ENCODE results near the gene SLC27A1.
"Not testable (repeated sequence)": the region's sequence is repeated elsewhere in the genome, so short reads cannot be mapped to it uniquely, and the experiment has no call there.

Gene SLC27A1

DNA sequence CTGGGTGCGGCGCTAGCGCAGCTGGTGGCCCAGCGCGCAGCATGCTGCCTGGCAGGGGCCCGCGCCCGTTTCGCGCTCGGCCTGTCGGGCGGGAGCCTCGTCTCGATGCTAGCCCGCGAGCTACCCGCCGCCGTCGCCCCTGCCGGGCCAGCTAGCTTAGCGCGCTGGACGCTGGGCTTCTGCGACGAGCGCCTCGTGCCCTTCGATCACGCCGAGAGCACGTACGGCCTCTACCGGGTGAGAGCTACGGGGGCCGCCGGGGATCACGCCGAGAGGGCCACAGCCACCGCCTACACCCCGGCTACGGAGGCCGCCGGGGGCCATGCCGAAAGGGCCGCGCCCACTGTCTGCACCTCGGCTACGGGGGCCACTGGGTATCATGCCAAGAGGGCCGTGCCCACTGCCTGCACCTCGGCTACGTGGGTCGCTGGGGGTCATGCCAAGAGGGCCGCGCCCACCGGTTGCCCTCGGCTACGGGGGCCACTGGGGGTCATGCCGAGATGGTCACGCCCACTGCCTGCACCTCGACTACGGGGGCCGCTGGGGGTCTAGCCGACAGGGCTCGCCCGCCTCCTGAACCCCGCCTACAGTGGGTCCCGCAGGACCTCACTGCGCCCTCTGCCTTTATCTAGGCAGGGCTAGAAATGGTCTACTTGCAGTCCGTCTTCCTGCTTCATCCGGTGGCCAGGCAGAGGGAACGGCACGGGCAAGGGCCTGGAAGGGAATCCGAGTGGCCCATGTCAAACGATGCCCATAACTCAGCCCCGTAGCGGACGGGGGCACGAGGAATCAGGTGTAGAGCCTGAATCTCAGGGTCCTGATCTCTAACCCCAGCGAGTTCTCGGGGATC lies 41.6 kb downstream of the SLC27A1 start:
- DNase-seq = peak; percentile 69

DNA sequence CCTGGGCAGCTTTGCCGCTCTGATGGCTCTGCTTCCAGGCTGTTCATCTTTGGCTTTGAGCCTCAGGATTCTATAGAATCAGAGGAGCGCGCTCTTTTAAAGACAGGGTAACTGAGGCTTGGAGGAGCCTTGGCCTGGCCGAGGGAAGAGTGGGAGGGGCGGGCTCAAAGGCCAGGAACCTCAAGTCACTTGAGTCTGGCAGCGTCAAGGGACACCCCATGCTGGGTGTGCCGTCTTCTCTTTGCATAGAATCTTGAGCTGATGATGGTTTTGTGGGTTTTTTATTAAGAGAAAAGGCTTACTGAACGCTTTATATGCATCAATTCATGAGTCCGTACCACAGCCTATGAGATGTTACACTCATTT lies 42.2 kb downstream of the SLC27A1 start:
- no peak for DNase-seq

DNA sequence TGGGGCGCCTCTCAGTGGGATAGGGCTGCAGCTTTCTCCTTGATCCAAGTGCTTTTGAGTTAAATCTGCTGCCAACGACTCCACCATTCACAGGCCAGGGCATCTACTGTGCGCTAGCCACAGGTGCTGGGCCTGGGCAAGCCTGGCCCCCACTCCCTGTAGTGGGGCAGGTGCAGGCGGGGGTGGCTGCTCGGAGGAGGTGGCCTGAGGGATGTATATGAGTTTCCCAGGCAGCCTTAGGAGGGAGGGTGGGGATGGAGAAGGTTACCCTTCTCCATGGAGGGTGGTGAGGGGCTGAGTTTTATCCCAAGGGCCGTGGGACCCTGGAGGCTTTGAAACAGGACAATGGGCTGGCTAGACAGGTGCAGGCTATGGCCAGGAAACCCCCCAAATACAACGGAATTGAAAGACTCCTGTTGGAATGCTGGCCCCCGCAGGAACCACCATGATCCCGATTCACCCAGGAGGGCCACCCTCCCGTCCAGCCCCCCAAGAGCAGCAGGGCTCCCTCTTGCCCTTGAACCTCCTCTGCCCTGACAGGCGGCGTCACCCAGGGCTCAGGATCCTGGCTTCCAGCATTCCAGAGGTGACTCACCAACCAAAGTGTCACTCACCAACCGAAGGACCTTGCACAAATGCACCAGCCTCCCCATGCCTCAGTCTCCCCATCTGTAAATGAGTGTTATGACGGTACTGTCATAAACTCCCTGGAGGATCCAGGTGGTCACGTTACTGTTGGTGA lies 45.3 kb downstream of the SLC27A1 start:
- DNase-seq = no peak

DNA sequence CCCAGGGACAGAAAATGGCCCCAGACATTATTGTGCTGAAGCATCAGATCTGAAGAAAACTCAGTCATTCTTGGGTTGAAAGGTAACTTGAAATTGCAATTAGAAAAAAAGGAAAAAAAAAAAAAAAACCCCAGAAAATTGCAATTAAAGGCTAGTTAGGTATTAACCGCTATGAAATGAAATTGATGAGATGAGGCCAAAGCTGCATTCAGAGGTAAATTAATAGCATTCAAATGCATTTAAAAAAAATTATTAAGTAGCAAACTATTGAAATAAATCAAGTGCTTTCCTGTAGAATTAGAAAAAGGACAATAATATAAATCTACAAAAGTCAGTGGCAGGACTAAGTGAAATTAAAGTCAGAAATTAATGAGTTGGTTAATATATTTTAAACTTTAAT lies 47.6 kb downstream of the SLC27A1 start:
- no peak for DNase-seq

DNA sequence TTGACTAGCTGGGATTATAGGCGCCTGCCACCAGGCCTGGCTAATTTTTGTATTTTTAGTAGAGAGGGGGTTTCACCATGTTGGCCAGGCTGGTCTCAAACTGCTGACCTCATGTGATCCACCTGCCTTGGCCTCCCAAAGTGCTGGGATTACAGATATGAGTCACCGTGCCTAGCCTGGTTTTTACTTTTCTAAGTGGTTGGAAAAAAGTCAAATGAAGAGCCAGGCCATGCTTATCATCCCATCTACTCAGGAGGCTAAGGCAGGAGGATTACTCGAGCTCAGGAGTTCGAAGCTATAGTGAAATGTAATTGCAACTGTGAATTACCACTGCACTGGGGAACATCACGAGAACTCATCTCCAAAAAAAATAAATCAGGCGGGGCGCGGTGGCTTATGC lies 48.3 kb downstream of the SLC27A1 start:
- DNase-seq = not testable (repeated sequence)

DNA sequence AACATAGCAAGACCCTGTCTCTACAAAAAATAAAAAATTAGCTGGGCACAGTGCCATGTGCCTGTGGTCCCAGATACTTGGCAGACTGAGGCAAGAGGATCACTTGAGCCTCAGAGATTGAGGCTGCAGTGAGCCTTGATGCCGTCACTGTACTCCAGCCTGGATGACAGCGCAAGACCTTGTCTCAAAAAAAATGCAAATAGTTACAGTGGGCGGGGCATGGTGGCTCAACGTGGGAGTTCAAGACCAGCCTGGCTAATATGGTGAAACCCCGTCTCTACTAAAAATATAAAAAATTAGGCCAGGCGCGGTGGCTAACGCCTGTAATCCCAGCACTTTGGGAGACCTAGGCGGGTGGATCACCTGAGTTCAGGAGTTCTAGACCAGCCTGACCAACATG lies 49.6 kb downstream of the SLC27A1 start:
- no peak for DNase-seq

DNA sequence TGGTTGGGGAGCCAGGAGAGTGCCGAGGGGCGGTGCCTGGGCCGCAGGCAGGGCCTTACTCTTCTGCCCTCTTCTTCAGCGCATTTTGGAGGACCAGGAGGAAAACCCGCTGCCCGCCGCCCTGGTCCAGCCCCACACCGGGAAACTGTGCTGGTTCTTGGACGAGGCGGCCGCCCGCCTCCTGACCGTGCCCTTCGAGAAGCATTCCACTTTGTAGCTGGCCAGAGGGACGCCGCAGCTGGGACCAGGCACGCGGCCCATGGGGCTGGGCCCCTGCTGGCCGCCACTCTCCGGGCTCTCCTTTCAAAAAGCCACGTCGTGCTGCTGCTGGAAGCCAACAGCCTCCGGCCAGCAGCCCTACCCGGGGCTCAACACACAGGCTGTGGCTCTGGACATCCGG lies 50.5 kb downstream of the SLC27A1 start:
- DNase-seq = no peak

DNA sequence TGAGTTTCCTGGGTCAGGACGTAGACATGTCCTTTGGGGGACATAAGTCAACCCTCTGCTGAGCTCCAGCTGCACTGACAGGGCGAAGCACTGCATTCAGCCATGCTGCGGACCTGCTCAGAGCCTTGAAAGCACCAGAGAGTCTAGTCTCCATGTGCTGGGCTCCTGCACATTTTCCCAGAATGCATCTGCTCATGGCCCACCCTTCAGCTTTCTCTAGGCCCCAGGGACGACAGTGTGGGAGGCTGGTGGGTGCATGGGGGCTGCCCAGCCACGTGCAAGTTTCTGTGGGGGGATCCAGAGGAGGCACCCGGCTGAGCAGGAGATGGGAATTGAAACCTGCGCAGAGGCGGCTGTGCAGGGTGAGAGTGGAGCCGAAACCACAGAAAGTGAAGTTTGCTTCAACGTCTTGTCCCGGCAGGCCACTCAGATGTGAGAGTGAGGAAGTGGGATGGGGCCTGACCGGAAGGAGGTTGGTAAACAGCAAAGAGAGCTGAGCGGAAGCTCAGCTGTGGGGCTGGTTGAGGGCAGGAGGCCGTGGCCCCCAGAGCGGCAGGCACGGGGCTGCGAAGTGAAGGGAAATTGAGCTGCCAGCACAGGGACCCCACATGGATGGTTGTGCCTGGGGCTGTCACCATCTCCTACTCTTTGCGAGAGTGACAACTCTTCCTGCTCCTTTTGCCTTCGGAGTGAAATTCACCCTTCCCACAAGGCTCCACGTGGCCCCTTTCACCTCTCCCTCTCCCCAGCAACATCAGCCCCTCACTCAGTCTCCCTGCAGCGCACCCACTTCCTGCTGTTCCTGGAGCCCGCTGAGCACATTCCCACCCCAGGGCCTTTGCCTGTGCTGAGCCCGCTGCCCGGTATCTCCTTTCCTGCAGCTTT lies 52.9 kb downstream of the SLC27A1 start:
- no peak for DNase-seq

DNA sequence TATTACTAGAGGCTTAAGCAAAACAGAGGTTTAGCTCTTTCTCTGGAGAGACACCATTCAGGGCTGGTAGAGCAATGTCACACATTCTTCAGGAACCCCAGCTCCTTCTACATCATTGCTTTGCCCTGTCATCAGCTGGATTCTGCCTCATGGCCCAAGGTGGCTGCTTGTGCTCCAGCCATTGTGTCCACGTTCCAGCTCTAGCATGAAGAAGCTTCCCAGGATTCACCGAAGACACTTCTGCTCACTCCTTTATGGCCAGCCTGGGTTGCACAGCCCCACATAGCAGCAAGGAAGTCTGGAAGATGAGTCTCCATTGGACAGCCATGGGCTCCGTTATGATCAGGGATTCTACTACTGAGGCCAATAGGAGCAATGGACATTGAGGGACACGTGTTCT lies 54.3 kb downstream of the SLC27A1 start:
- DNase-seq = no peak

DNA sequence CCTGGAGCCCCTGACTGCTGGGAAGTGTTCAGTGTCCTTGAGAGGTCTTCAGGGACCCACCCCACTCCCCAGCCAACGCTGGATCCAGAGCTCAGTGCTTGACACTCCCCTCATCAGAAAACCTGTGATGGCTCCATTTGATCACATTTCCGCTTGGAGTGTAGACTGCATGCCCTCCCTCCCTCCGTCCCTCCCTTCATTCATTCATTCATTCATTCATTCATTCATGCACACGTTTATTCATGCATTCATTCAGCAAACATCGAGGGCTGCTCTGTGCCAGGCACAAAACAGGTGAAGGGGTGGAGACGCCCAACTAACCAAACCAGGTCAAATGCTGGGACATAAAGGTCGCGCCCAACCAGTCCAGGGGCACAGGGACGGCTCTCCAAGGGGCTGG lies 54.8 kb downstream of the SLC27A1 start:
- DNase-seq = no peak

DNA sequence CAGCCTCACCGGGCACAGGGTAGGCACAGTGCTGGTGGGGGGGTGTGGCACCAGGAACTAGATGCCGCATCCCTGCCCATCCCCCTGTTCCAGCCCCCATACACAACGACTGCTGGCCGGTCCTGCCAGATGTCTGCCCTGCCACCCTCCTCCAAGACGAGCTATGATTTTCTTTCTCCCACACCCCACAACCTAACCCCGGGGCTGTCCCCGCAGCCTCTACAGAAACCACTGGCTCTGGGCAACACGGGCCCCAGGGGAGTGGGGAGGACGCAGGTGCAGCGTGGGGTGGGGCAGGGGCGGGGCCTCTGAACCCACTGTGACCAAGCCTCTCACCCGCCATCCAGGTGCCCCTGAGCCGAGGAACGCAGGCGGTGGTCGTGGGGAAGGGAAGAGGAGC lies 56.6 kb downstream of the SLC27A1 start:
- no peak for DNase-seq

DNA sequence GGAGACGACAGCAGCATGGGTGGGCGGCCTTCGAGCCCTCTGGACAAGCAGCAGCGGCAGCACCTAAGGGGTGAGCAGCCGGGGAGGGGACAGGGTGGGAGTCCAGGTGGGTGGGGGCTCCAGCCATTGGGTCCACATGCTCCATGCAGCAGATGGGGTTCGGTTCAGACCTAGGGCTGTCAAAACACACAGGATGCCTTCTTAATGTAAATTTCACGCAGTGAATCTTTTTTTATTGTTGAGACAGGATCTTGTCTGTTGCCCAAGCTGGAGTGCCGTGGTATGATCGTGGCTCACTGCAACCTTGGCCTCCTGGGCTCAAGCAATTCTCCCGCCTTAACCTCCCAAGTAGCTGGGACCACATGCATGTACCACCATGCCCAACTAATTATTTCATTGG lies 57.0 kb downstream of the SLC27A1 start:
- no peak for DNase-seq

DNA sequence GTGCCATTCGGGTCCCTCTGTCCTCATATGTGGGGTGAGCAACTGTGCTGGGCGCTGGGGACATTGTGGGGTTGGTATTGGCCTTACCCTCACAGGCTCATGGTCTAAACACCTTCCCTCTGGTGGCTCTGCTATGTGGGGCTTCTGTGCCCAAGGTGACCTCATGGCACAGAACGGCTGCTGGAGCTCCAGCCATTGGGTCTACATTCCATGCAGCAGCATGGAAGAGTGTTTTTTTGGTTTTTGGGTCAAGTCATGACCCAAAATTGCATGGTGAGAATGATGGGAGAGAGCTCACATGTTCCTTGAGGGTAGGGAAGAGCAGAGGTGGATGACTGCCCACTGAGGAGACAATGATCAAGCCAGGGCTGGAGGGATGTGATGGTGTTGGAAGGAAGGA lies 58.3 kb downstream of the SLC27A1 start:
- no peak for DNase-seq

DNA sequence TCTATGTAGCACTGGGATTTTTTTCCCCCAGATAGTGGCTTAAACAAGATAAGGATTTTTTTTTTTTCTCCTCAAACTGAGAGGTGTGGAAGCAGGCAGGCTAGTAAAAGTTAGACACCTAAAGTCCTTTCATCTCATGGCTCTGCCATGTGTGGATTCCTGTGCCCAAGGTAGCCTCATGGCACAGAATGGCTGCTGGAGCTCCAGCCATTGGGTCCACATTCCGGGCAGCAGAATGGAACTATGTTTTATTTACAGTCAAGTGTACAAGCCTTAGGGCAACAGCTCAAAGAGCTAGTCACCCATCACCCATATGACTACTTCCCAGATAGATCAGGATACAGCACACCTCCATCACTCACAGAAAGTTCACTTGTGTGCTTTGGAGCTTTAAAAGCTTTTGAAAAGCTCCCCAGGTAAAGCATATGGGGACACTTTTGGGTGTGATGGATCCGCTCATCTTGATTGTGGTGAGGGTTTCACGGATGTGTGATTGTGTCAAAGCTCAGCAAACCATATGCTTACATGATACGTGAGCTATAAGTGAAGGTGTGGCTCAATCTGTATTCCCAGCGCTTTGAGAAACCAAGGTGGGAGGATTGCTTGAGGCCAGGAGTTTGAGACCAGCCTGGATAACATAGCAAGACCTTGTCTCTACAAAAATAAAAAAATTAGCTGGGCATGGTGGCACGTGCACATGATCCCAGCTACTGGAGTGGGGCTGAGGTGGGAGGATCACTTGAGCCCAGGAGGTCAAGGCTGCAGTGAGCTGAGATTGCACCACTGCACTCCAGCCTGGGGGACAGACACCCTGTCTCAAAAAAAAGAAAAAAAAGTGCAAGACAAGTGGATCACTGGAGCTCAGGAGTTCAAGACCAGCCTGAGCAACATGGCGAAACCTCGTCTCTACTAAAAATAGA lies 59.2 kb downstream of the SLC27A1 start:
- DNase-seq = no peak

DNA sequence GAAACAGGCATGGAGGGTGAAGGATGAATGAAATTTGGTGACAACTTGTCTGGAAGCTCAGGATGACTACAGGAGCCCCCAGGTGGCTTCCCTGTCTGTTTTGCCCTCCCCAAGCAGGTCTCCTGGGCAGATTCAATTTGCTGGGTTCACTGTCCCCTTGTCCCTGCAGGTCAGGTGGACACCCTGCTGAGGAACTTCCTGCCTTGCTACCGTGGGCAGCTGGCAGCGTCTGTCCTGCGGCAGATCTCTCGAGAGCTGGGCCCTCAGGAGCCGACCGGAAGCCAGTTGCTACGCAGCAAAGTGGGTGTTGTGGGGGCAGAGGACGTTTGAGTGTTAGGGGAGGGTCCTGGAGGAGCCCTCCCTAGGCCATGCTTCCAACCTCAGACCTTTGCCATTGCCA lies 60.3 kb downstream of the SLC27A1 start:
- DNase-seq = no peak

DNA sequence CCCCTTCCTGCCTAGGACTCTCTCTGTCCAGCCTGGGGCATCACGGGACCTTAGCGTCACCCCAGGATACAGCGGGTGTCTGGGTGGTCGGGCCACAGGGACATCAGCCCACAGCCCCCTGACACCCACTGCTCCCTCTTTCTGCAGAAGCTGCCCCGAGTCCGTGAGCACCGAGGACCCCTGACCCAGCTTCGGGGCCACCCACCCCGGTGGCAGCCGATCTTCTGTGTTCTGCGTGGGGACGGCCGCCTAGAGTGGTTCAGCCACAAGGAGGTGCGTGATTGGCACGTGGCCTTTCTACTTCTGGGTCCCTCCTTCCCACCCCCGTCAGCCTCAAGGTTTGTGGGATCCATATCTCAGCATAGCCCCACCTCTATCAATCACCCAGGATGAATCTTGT lies 61.8 kb downstream of the SLC27A1 start:
- no peak for DNase-seq

DNA sequence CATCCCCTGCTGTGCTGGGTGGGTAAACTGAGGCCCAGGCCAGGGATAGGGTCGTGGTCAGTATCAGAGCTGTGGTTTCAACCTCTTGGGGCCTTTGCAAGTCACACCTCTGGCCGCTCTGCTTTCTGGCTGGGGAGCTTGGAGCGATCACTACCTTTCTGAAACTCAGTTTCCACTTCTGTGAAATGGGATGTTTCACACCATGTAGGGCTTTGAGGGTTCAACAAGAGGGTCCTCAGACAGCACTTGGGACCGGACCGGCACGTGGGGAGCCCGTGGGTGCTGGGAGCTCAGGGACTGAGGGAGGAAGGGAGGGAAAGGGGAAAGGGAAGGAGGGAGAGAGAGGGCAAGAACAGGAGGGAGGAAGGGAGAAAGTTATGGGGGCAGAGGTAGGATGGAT lies 62.2 kb downstream of the SLC27A1 start:
- no peak for DNase-seq

DNA sequence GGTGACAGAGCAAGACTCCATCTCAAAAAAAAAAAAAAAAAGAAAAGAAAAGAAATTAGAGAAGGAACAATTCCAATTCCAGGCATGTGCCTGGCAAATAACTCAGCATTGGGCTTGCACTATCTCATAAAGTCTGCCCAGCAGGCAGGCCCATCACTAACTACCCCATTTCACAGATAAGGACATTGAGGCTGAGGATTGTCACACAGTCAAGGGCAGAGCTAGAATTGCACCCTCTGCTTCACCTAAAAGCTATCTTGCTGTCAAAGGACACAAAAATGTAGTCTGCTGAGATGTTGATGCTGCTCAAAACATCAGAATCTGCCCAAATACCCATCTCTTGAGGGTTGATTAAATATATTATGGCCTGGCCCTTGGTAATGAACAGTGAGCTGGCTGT lies 64.4 kb downstream of the SLC27A1 start:
- DNase-seq = no peak

DNA sequence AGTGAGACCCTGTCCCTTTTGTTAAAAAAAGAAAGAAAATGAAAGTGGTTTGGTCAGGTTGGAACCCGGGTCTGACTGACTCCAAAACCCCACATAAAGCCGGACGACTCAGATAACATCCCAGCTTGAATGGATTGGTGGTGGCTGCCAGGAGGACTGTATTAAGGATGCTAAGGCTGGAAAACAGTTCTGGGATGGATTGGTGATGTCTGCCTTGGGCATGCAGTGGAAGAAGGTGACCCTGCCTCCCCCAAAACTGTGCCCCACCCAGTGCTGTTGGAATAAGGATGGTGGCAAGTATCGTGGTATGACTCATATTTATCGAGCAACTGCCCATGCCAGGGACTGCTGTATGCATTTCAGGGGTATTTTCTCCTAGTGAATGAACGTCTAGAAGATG lies 66.6 kb downstream of the SLC27A1 start:
- DNase-seq = no peak

DNA sequence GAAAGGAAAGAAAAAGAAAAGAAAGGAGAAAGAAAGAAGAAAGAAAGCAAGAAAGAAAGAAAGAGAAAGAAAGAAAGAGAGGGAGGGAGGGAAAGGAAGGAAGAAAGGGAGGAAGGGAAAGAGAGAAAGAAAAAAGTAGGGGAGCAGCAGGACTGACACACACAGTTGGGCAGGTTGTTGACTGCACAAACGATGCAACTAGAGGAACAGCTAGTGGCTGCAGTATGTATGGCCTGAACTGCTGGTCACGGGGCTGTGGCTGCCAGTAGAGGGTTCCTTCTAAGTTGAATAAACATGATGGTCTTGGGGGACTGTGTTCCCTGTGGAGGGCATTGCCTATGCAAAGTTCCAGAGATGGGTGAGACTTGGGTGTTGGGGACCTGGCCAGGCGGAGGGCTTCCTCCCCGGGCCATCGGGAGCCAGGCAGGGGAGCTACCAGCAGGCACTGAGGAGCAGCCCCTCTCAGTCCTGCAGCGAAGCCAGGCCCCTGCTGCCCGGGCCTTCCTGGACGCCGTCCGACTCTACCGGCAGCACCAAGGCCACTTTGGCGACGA lies 68.4 kb downstream of the SLC27A1 start:
- no peak for DNase-seq

DNA sequence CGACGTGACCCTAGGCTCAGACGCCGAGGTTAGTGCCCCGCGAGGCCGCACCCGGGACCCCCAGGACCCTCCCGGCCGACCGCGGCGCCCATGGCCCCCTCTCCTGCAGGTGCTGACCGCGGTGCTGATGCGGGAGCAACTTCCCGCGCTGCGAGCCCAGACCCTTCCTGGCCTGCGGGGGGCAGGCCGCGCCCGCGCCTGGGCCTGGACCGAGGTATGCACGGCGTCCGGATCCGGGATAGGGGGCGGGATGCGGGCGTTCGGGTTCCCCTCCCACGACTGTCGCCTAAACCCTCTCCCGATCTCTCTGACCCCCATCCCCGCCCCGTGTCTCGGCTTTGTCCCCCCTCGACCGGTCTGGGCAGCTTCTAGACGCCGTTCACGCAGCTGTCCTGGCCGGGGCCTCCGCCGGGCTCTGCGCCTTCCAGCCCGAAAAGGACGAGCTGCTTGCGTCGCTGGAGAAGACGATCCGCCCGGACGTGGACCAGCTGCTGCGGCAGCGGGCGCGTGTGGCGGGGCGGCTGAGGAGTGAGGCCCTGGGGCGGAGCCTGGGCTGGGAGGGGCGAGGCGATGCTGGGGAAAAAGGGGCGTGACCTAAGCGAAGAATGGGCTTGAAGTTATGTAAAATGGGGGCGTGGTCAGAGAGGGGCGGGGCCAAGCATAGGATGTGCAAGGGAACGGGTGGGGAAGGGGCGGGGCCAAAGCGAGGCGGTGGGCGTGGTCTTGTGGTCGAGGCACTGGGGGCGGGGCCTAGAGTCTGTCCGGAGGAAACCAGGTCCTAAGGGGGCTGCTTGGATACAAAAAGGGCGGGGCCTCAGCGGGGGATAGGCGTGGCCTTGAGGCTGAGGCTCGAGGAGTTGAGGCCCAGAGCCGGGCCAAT lies 69.2 kb downstream of the SLC27A1 start:
- DNase-seq = peak; percentile 80
